OCI-LY7 (cell line): ENCODE results near the gene SAMD13. TPM values are rescaled to one million over a fixed set of nuclear protein-coding genes. Genes with fewer than 3 reads are reported as not detected.

Experiments used
- BruUV-seq: library from RNA; stranded (reverse); fragments of 400-500 nt; replicated peaks from 2 replicates; lab custom pipeline; 2021; lab: Mats Ljungman, UMichigan
- CTCF ChIA-PET: fragments of 300-600 bp; sonication (Branson Sonifier 250); formaldehyde crosslinking; loops from one replicate; lab custom pipeline; 2022; ENCODE audit warnings: antibody characterized with exemption; ENCODE audit not compliant: unreplicated experiment; lab: Charles Lee
- POLR2A ChIA-PET: fragments of 300-600 bp; sonication (Branson Sonifier 250); formaldehyde crosslinking; loops from one replicate; lab custom pipeline; 2022; ENCODE audit warnings: antibody characterized with exemption; lab: Charles Lee
- DNase-seq: peaks from one replicate; pipeline ENCODE4 v3.0.0-alpha.2; 2015; ENCODE audit warnings: low spot score
- H2AFZ ChIP-seq: fragments of 200-600 bp; sonication (generic), shearing (Covaris generic); 2 replicates; pipeline ENCODE4 v1.6.1; 2014; ENCODE audit warnings: mild to moderate bottlenecking, antibody characterized with exemption, low read length, moderate library complexity
- H3K27ac ChIP-seq: fragments of 200-600 bp; sonication (generic); 2 replicates; pipeline ENCODE4 v1.5.1; 2014; ENCODE audit warnings: mixed run types, low read depth, mild to moderate bottlenecking, moderate library complexity, low read length, inconsistent platforms; ENCODE audit not compliant: poor library complexity, severe bottlenecking
- H3K36me3 ChIP-seq: fragments of 200-600 bp; sonication (generic); 2 replicates; pipeline ENCODE4 v1.6.1; 2014; ENCODE audit warnings: mild to moderate bottlenecking, antibody characterized with exemption, low read length, moderate library complexity, mixed read lengths; ENCODE audit not compliant: insufficient read depth
- H3K4me1 ChIP-seq: fragments of 200-600 bp; sonication (generic); 2 replicates; pipeline ENCODE4 v1.5.1; 2014; ENCODE audit warnings: mild to moderate bottlenecking, low read length; ENCODE audit not compliant: insufficient read depth, poor library complexity, severe bottlenecking
- H3K4me2 ChIP-seq: fragments of 200-600 bp; sonication (generic); 2 replicates; pipeline ENCODE4 v1.6.1; 2014; ENCODE audit warnings: mild to moderate bottlenecking, low read length
- H3K4me3 ChIP-seq: fragments of 200-600 bp; sonication (generic); 2 replicates; pipeline ENCODE4 v1.5.1; 2014; ENCODE audit warnings: mild to moderate bottlenecking, low read depth, low read length; ENCODE audit not compliant: poor library complexity, severe bottlenecking
- H3K79me2 ChIP-seq: fragments of 200-600 bp; sonication (generic); 2 replicates; pipeline ENCODE4 v1.6.1; 2016; ENCODE audit warnings: low read depth, mild to moderate bottlenecking, low read length, moderate library complexity, mixed read lengths; ENCODE audit not compliant: insufficient read depth
- H3K9me2 ChIP-seq: fragments of 200-600 bp; sonication (generic); 2 replicates; pipeline ENCODE4 v1.6.1; 2016; ENCODE audit warnings: mild to moderate bottlenecking, low read length, mixed read lengths; ENCODE audit not compliant: insufficient read depth
- H3K9me3 ChIP-seq: fragments of 200-600 bp; sonication (generic); 2 replicates; pipeline ENCODE4 v1.6.1; 2014; ENCODE audit warnings: mild to moderate bottlenecking, mixed run types, low read length, mixed read lengths
- H4K20me1 ChIP-seq: fragments of 200-600 bp; sonication (generic); 2 replicates; pipeline ENCODE4 v1.6.1; 2014; ENCODE audit warnings: mild to moderate bottlenecking, antibody characterized with exemption, low read length, moderate library complexity, mixed read lengths; ENCODE audit not compliant: insufficient read depth
- EZH2phosphoT487 ChIP-seq: fragments of 200-600 bp; sonication (generic); IDR thresholded peaks from 2 replicates; pipeline ENCODE4 v1.6.1; 2018; ENCODE audit warnings: low read depth, borderline replicate concordance, mild to moderate bottlenecking, mixed run types, antibody characterized with exemption, low read length, moderate library complexity, mixed read lengths
- intact Hi-C: fragments of 100-400 bp; cut with micrococcal nuclease; formaldehyde crosslinking; loops from one replicate; pipeline ENCODE4 v1.10.0; 2022; ENCODE audit not compliant: unreplicated experiment
- total RNA-seq, 2 experiments: library from RNA; depleted of rRNA in 1 of 2; stranded (reverse); fragments of >200 nt in 1 of 2; shearing (Covaris generic) in 1 of 2; gene quantifications; 2 replicates each; pipeline ENCODE4 v1.2.3, GENCODE V29; 2014 to 2022
- TF ChIP-seq, protein P1 (sequence below): fragments of 200-600 bp; sonication (generic); conservative IDR thresholded peaks from 2 replicates; pipeline ENCODE4 v1.5.1; 2014; ENCODE audit warnings: mild to moderate bottlenecking, antibody characterized with exemption, low read length, moderate library complexity, mixed read lengths

The SAMD13 gene
- total RNA-seq, 2 experiments from 2014 or later: 5.4 to 5.7 TPM

DNA sequence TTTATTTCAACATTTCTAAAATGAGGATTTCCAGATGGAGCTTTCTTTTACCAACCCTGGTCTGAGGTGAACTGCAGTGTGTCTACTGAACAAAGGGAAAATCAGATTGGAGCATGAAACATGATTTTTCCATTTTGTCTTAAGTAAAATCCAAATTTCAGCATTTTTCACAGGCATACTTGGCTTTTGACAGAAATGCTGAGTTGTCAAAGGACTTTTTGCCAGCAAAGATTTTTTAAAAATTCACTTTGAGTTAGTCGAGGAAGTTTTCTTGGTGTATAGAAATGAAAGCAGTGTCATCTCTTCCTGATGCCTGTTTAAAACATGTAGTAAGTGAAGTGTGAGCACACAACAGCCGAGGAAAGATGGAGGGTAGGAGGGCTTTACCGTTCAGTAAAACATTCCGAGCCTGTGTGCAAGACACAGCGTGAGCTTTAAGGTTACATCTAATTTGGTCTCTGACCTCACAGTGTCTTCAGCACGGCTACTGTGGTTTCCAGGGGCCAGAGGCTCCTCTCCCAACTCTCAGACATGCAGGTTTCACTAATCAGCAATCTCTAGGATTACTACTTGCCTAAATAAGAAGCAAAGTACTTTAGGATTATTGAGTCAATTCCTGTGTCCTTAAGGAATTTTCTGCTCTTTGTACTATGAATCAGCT lies 45.9 kb downstream of the SAMD13 start:
- Histone ChIP-seq H3K9me2 (no peaks in the 10 kb centered on the region), H3K4me1 (no peaks in the 10 kb centered on the region), H3K9me3 (no peaks in the 10 kb centered on the region), H3K4me2 (no peak overlapping the region), H3K36me3 (no peaks in the 10 kb centered on the region), H2AFZ (no peak overlapping the region), H4K20me1 (no peaks in the 10 kb centered on the region), H3K79me2 (no peaks in the 10 kb centered on the region), H3K4me3 (no peak overlapping the region), H3K27ac (no peak overlapping the region)
- intact Hi-C loops: no loop called here
- POLR2A ChIA-PET: interaction anchor here (1.2 kb wide), 1 partner anchor 13 kb away, joined by 4 read pairs; no protein-coding TSS in a partner anchor
- BruUV-seq: no TSS peak
- TF ChIP-seq, protein P1, sequence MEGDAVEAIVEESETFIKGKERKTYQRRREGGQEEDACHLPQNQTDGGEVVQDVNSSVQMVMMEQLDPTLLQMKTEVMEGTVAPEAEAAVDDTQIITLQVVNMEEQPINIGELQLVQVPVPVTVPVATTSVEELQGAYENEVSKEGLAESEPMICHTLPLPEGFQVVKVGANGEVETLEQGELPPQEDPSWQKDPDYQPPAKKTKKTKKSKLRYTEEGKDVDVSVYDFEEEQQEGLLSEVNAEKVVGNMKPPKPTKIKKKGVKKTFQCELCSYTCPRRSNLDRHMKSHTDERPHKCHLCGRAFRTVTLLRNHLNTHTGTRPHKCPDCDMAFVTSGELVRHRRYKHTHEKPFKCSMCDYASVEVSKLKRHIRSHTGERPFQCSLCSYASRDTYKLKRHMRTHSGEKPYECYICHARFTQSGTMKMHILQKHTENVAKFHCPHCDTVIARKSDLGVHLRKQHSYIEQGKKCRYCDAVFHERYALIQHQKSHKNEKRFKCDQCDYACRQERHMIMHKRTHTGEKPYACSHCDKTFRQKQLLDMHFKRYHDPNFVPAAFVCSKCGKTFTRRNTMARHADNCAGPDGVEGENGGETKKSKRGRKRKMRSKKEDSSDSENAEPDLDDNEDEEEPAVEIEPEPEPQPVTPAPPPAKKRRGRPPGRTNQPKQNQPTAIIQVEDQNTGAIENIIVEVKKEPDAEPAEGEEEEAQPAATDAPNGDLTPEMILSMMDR: no peak
- no peak for TF ChIP-seq EZH2phosphoT487
- CTCF ChIA-PET: no interaction called here
- no peak for DNase-seq

DNA sequence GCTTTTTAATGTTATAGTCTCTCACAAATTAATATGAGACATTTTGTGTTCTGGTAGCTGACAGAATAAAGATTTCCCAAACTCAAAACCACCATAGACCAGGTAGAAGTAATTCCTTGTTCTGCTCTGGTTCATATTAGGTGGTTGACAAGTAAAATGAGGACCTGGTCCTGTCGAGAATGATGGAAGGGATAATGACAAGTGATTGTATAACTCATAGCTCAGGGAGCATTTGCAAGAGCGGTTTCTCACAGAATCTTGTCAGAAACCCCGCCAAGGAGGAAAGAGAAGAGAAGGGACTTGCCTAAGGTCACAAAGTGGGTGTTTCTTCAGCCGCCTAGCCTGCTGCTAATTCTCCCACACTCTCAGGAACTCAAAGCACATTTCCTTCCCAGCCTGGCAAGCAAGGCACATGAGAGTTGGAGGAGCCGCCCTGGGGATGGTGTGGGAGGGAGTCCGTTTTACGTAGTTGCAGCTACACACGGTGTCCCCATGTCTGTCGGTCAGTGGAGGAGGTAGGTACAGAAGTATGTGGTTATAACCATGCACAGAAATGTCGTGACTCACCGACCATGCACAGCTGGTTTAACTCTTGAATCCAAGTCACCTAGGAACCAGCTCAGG lies 46.5 kb downstream of the SAMD13 start:
- no peak overlapping the region for H3K4me2 ChIP-seq
- no peak overlapping the region for H2AFZ ChIP-seq
- no peak overlapping the region for H3K27ac ChIP-seq
- ChIA-PET POLR2A (interaction anchor here (0.5 to 1.2 kb wide), 2 partner anchors 12 to 192 kb away, joined by 3 to 4 read pairs; no protein-coding TSS in a partner anchor), CTCF (no interaction called here)
- no peaks in the 10 kb centered on the region for H3K79me2 ChIP-seq
- H4K20me1 ChIP-seq: no peaks in the 10 kb centered on the region
- no peaks in the 10 kb centered on the region for H3K9me2 ChIP-seq
- no peak overlapping the region for H3K4me3 ChIP-seq
- H3K4me1 ChIP-seq: no peaks in the 10 kb centered on the region
- DNase-seq: no peak
- BruUV-seq: no TSS peak
- TF ChIP-seq EZH2phosphoT487: no peak
- TF ChIP-seq, protein P1: no peak
- H3K36me3 ChIP-seq: no peaks in the 10 kb centered on the region
- no peaks in the 10 kb centered on the region for H3K9me3 ChIP-seq
- intact Hi-C loops: no loop called here

DNA sequence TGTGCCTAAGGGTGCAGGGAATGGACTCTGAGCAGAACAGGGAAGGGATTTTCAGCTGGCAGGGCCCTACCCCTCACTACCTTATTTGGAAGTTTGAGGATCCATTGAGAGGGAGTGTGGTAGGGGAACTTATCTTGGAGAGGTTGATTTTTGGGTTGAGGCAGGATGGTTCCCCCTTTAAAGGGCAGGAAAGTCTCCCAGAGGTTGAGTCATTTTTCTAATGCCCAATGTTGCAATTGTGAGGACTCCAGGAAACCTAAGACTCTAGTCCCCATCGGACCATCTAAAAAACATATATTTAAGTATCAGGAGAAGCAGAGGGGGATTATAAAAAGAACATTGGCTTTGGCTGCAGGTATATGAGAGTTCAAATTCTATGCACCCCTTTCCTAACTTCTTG lies 47.3 kb downstream of the SAMD13 start:
- ChIA-PET POLR2A (interaction anchor here (0.8 to 1.2 kb wide), 2 partner anchors 12 to 17 kb away, joined by 4 read pairs; no protein-coding TSS in a partner anchor), CTCF (no interaction called here)
- Histone ChIP-seq H3K79me2 (no peaks in the 10 kb centered on the region), H3K4me2 (no peak overlapping the region), H3K9me3 (no peaks in the 10 kb centered on the region), H3K27ac (no peak overlapping the region), H3K4me3 (no peak overlapping the region), H3K4me1 (no peaks in the 10 kb centered on the region), H3K36me3 (no peaks in the 10 kb centered on the region), H3K9me2 (no peaks in the 10 kb centered on the region), H2AFZ (no peak overlapping the region), H4K20me1 (no peaks in the 10 kb centered on the region)
- DNase-seq: no peak
- intact Hi-C loops: no loop called here
- BruUV-seq: no TSS peak
- TF ChIP-seq, protein P1: no peak
- TF ChIP-seq EZH2phosphoT487: no peak
